A673 (cell line): ENCODE results near the gene BCAR1. TPM values are rescaled to one million over a fixed set of nuclear protein-coding genes. Genes with fewer than 3 reads are reported as not detected.

Source experiments
- BruUV-seq: library from RNA; stranded (reverse); fragments of 400-500 nt; replicated peaks from 2 replicates; lab custom pipeline; 2021; lab: Mats Ljungman, UMichigan
- CTCF ChIA-PET: fragments of 300-600 bp; sonication (Branson Sonifier 250); formaldehyde crosslinking; loops from one replicate; lab custom pipeline; 2022; ENCODE audit warnings: antibody characterized with exemption; lab: Charles Lee
- POLR2A ChIA-PET: fragments of 300-600 bp; sonication (Branson Sonifier 250); formaldehyde crosslinking; loops from one replicate; lab custom pipeline; 2022; ENCODE audit warnings: antibody characterized with exemption; ENCODE audit not compliant: low non-redundant PET; lab: Charles Lee
- DNase-seq: peaks from one replicate; pipeline ENCODE4 v3.0.0-alpha.2; 2015; ENCODE audit warnings: low spot score
- H3K27ac ChIP-seq: fragments of 200-600 bp; sonication (generic); 2 replicates; pipeline ENCODE4 v1.5.1; 2016; ENCODE audit warnings: mixed run types, low read depth, mild to moderate bottlenecking, mixed read lengths, antibody characterized with exemption, low read length; ENCODE audit not compliant: poor library complexity, severe bottlenecking
- H3K27me3 ChIP-seq: fragments of 200-600 bp; sonication (generic); replicated peaks from 2 replicates; pipeline ENCODE4 v1.6.1; 2017; ENCODE audit warnings: mixed run types, low read depth, mild to moderate bottlenecking, mixed read lengths, antibody characterized with exemption, low read length; ENCODE audit not compliant: insufficient read depth, poor library complexity
- H3K36me3 ChIP-seq: fragments of 200-600 bp; sonication (generic); 2 replicates; pipeline ENCODE4 v1.6.1; 2016; ENCODE audit warnings: mixed run types, mild to moderate bottlenecking, mixed read lengths, antibody characterized with exemption, low read length; ENCODE audit not compliant: insufficient read depth, poor library complexity, severe bottlenecking
- H3K4me1 ChIP-seq: fragments of 200-600 bp; sonication (generic); 2 replicates; pipeline ENCODE4 v1.6.1; 2017; ENCODE audit warnings: mixed run types, mild to moderate bottlenecking, mixed read lengths, antibody characterized with exemption, low read length; ENCODE audit not compliant: insufficient read depth, poor library complexity, severe bottlenecking
- H3K4me3 ChIP-seq: fragments of 200-600 bp; sonication (generic); 2 replicates; pipeline ENCODE4 v1.5.1; 2016; ENCODE audit warnings: low read depth, mixed run types, mild to moderate bottlenecking, mixed read lengths, low read length; ENCODE audit not compliant: poor library complexity, severe bottlenecking
- H3K9me3 ChIP-seq: fragments of 200-600 bp; sonication (generic); 2 replicates; pipeline ENCODE4 v1.6.1; 2016; ENCODE audit warnings: mixed run types, low read depth, mild to moderate bottlenecking, mixed read lengths, antibody characterized with exemption, low read length; ENCODE audit not compliant: poor library complexity, severe bottlenecking
- EZH2 ChIP-seq: fragments of 200-600 bp; sonication (generic); IDR thresholded peaks from 2 replicates; pipeline ENCODE4 v1.6.1; 2017; ENCODE audit warnings: borderline replicate concordance, low read depth, mild to moderate bottlenecking, mixed read lengths, antibody characterized with exemption, low read length; ENCODE audit not compliant: poor library complexity, severe bottlenecking
- intact Hi-C: fragments of 100-400 bp; cut with micrococcal nuclease; formaldehyde crosslinking; loops from one replicate; pipeline ENCODE4 v1.10.0; 2022; ENCODE audit not compliant: unreplicated experiment
- total RNA-seq: library from RNA; stranded (reverse); gene quantifications from 2 replicates; pipeline ENCODE4 v1.2.3, GENCODE V29; 2021
- TF ChIP-seq, protein P1 (sequence below): fragments of 300-800, 200-600 bp; sonication (generic); conservative IDR thresholded peaks from 2 replicates; pipeline ENCODE4 v1.5.1; 2017; ENCODE audit warnings: low read depth, mild to moderate bottlenecking, antibody characterized with exemption, low read length, moderate library complexity, mixed read lengths

Gene BCAR1
- total RNA-seq, 1 experiment from 2014 or later, result 42.2 TPM

DNA sequence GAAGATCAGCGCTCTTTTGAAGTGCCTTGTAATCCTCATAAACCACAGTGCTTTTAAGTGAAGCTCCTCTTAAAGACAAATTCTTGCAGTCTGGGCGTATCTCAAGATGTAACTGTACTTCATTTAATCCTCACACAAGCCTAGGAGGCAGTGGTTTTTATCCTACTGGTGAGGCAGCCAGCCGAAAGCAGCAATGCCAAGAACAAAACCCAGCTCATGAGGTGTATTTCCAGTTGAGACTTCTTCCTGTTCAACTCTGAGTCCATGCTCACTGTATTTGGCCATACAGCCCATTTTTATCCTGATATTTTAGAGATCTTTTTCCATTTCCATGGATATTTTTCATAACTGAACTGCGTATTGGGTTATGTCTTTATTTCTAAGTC lies 58.2 kb downstream of the BCAR1 start:
- Histone ChIP-seq H3K27ac (no peak overlapping the region), H3K36me3 (no peaks in the 10 kb centered on the region), H3K4me1 (no peaks in the 10 kb centered on the region), H3K27me3 (no peaks in the 10 kb centered on the region), H3K4me3 (no peak overlapping the region), H3K9me3 (no peaks in the 10 kb centered on the region)
- TF ChIP-seq, protein P1, sequence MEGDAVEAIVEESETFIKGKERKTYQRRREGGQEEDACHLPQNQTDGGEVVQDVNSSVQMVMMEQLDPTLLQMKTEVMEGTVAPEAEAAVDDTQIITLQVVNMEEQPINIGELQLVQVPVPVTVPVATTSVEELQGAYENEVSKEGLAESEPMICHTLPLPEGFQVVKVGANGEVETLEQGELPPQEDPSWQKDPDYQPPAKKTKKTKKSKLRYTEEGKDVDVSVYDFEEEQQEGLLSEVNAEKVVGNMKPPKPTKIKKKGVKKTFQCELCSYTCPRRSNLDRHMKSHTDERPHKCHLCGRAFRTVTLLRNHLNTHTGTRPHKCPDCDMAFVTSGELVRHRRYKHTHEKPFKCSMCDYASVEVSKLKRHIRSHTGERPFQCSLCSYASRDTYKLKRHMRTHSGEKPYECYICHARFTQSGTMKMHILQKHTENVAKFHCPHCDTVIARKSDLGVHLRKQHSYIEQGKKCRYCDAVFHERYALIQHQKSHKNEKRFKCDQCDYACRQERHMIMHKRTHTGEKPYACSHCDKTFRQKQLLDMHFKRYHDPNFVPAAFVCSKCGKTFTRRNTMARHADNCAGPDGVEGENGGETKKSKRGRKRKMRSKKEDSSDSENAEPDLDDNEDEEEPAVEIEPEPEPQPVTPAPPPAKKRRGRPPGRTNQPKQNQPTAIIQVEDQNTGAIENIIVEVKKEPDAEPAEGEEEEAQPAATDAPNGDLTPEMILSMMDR, result no peak
- no peak for TF ChIP-seq EZH2
- intact Hi-C loops, result no loop called here
- CTCF ChIA-PET, result no interaction called here
- DNase-seq, result no peak
- POLR2A ChIA-PET, result no interaction called here
- BruUV-seq, result no TSS peak

DNA sequence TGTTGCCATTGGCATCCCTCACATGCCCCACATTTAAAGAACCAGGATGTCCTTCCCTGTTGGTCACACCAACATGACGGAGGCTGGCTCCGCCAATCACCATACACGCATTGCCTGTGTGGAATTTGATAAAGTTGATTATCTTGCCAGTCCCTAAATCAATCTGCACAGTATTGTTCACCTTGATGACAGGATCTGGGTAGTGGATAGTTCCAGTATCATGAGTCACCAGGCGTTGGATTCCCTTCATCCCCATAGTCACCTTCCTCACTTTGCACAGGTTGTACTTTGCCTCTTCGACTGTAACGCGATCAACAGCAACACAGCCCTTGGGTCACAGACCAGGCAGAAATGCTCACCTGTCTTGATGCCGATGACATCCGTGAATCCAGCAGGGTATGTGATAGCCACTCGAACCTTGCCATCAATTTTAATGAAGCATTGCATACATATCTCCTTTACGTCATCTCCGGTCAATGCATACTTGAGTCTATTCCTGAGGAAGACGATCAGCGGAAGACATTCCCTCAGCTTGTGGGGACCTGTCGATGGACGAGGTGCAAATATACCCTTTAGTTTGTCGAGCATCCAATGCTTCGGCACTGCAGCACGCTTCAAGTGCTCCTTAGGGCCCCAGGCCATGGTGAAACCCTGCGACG lies 58.7 kb downstream of the BCAR1 start:
- Histone ChIP-seq H3K4me3 (no peak overlapping the region), H3K36me3 (no peaks in the 10 kb centered on the region), H3K9me3 (no peaks in the 10 kb centered on the region), H3K4me1 (no peaks in the 10 kb centered on the region), H3K27ac (no peak overlapping the region), H3K27me3 (no peaks in the 10 kb centered on the region)
- CTCF ChIA-PET, result no interaction called here
- no TSS peak for BruUV-seq
- POLR2A ChIA-PET, result no interaction called here
- TF ChIP-seq EZH2, result no peak
- TF ChIP-seq, protein P1, result no peak
- intact Hi-C loops, result no loop called here
- DNase-seq, result no peak

DNA sequence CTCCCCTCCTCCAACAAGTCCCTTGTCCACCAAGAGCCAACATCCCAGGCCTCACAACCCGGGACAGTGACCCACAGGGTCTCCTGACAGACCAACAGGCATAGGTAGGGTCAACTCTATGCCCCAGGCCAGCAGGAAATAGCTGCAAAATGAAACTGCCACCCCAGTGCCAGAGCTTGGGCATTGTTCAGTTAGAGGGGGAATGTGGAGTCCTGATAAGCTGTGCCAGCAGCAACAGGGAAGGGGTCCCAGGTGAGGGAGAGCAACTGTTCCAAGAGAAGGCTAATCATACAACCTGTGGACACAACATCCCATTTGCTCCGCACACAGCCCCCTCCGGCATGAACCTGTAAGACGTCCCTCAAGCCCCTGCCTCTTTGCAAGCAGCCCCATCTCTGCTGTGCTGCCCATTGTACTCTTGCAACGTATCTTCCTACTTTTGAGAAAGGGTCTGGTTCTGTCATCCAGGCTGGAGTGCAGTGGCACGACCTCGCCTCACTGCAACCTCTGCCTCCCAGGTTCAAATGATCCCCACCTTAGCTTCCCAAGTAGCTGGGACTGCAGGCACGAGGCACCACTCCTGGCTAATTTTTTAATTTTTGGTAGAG lies 61.7 kb downstream of the BCAR1 start:
- intact Hi-C loops, result no loop called here
- BruUV-seq, result no TSS peak

More for the DNA sequence above, 61.7 kb downstream of the BCAR1 start:
- Histone ChIP-seq H3K27ac (no peak overlapping the region), H3K27me3 (no peaks in the 10 kb centered on the region), H3K36me3 (no peaks in the 10 kb centered on the region), H3K9me3 (no peaks in the 10 kb centered on the region), H3K4me3 (no peak overlapping the region), H3K4me1 (no peaks in the 10 kb centered on the region)
- TF ChIP-seq EZH2, result no peak
- TF ChIP-seq, protein P1, result no peak
- DNase-seq, result no peak
- CTCF ChIA-PET, result no interaction called here
- POLR2A ChIA-PET, result no interaction called here
